Frontal cortex (tissue), 4 donors: Measurements from ENCODE around the gene GNB1. TPM values are rescaled to one million over a fixed set of nuclear protein-coding genes. Genes with fewer than 3 reads are reported as not detected.
A peak's percentile ranks its signal among the peaks of the same experiment; 100 is the strongest.

Source experiments
- DNase-seq, 2 donors: peaks; one replicate each; pipeline ENCODE4 v3.0.0; 2012; ENCODE audit warnings: low spot score in 2 of 2
- FAIRE-seq: peaks from 2 replicates; lab custom pipeline; 2012; peaks lifted over from hg19 to GRCh38; lab: Jason Lieb, UNC
- total RNA-seq: library from RNA; depleted of rRNA; stranded (reverse); fragments of >200 nt; gene quantifications from one replicate; pipeline ENCODE4 v1.2.3, GENCODE V29; 2014
- donor health status: control.
- donor health status: control.
- donor health status: control.

GNB1 gene
- total RNA-seq, 1 donor from 2014 or later, result 154 TPM

- DNase-seq, result no peak
- FAIRE-seq, result no peak
Measured at GRCh38 chr1:1796466-1796865, 94.4 kb downstream of the GNB1 start.

GRCh38 chr1:1794999-1795398 lies 95.9 kb downstream of the GNB1 start:
- DNase-seq (no peak), FAIRE-seq (no peak)

GRCh38 chr1:1793481-1794244 lies 97.2 kb downstream of the GNB1 start:
- DNase-seq (no peak), FAIRE-seq (no peak)

- DNase-seq, result no peak
- FAIRE-seq, result no peak
Measured at GRCh38 chr1:1788646-1789431, 102.0 kb downstream of the GNB1 start.

GRCh38 chr1:1788136-1788535 lies 102.8 kb downstream of the GNB1 start:
- no peak for FAIRE-seq
- DNase-seq, result no peak

- DNase-seq, result no peak
- no peak for FAIRE-seq
Measured at GRCh38 chr1:1786836-1787605, 103.9 kb downstream of the GNB1 start.

DNA sequence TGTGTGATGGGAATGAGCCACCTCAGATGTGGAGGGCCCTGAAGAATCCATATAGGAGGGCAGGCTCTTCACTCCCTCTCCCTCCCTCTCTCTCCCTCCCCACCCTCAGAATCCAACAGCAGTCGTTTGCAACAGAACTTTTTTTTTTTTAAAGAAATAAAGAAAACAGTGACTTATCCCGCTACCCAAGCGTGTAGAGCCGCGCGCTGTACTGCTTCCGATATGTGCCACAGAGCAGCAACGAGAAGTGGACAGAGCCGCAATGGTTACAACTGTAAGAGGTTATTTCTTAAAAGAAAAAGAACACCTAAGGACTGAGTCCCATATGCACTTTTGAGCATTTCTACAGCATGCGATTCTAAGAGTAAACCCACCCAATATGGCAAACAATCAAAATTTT lies 105.2 kb downstream of the GNB1 start:
- DNase-seq, result no peak
- FAIRE-seq, result no peak

GRCh38 chr1:1784933-1785332 lies 106.0 kb downstream of the GNB1 start:
- no peak for DNase-seq
- FAIRE-seq, result no peak

DNA sequence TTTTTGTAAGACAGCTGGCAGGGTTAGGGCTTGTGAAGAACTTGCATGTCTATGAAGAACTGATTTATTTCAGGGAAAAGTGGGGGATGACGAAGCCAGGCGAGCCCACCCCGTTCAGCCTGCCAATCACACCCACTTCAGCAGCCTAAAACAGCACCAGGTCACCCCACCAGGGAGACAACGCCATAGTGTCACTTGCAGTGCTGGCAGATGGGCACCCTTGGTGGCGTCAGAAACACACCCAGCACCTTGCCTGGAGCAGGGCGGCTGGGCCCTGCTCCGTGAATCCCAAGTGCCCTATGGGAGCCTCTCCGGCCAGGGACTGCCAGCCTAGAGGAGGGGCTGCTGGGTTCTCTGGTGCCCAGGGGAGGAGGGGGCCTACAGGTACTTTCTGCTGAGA lies 107.6 kb downstream of the GNB1 start:
- FAIRE-seq (no peak), DNase-seq (no peak)

GRCh38 chr1:1782399-1783221 lies 108.3 kb downstream of the GNB1 start:
- DNase-seq, result peak in 1 of 2 donors; percentile 55
- FAIRE-seq, result no peak

DNA sequence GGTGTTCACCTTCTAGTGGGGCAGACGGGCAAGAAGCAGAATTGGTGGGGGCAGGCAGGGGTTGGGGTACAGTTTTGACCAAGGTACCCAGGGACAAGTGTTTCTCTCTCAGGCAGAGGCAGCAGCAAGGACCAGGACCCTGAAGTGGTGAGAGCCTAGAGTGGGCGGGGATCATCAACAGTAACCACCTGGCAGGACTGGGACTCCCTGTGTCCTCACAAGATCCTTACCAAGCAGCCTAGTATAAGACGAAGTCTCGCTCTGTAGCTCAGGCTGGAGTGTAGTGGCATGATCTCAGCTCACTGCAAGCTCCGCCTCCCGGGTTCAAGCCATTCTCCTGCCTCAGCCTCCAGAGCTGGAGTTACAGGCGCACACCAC lies 109.4 kb downstream of the GNB1 start:
- DNase-seq, result no peak
- no peak for FAIRE-seq

- FAIRE-seq (no peak), DNase-seq (no peak)
Measured at GRCh38 chr1:1780598-1781525, 110.0 kb downstream of the GNB1 start.

- no peak for DNase-seq
Measured at GRCh38 chr1:1779691-1780597, 110.9 kb downstream of the GNB1 start.

DNA sequence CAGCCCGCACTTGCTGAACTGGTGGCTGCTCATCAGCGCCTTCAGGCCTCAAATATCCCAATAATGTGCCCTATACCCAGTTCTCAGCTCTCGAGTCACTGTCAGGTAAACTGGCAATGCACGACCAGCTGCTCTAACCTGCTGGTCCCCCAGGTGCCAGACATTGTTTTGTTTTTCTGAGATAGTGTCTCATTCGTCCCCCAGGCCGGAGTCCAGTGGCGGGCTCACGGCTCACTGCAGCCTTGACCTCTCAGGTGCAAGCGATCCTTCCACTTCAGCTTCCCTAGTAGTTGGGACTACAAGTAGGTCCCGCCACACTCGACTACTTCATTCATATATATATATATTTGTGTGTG lies 111.6 kb downstream of the GNB1 start:
- no peak for FAIRE-seq
- DNase-seq, result no peak

More at GRCh38 chr1:1779691-1780597, 110.9 kb downstream of the GNB1 start:
- FAIRE-seq, result no peak

DNA sequence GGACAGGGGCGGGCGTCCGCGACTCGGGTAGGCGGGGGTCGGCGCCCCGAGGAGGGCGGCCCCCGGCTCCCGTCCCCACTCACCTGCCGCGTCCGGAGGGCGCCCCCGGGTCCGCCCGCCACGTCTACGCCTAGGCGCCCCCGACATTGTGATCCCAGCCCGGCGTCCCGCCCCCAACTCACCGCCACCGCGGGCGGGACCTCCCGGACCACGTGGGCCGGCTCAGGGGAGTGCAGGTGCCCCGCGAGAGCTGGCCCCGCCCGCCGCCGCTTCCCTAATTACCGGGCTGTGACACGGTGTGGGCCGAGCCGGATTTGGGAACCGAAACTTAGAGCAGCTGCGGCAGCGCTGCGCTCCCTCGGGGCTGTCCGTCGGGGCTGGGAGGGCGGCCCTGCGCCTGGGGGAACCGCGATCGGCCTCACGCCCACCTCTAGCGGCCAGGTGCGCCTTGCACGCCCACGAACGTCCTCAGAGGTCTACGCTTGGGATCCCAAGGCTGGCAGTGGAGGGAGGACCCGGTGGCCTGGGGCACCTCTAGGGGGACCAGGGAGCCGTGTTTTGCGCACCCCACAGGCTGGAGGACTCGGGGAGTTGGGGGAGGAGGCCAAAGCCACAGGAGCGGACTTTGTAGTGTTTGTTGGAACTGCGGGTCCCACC lies 112.1 kb downstream of the GNB1 start:
- DNase-seq, result peak; percentile 66
- no peak for FAIRE-seq

GRCh38 chr1:1777950-1778662 lies 112.8 kb downstream of the GNB1 start, which contains the start of gene NADK:
Gene NADK (minus strand): TSS chr1:1778470. CDS start chr1:1765406, 13,064 bp downstream.
- FAIRE-seq, result no peak
- peak; percentile 91 to 96 for DNase-seq

- DNase-seq (peak in 1 of 2 donors; percentile 48), FAIRE-seq (no peak)
Measured at GRCh38 chr1:1777583-1777899, 113.3 kb downstream of the GNB1 start.
